A549 (cell line): Measurements from ENCODE around the gene C2orf69. TPM values are rescaled to one million over a fixed set of nuclear protein-coding genes. Genes with fewer than 3 reads are reported as not detected.

ENCODE experiments used
- ATAC-seq, 2 experiments: fragments of 200-7000 bp in 1 of 2; fragments of >200 bp in 1 of 2; cut with Nextera tagmentation in 1 of 2; cut with Tn5 transposase in 1 of 2; 3 replicates each; pipeline versions ENCODE4 v1.8.0 to v1.9.1; 2018 to 2020; ENCODE audit warnings: mild to moderate bottlenecking in 1 of 2, moderate library complexity in 1 of 2
- CTCF ChIA-PET: fragments of 300-600 bp; sonication (Branson Sonifier 250); formaldehyde crosslinking; extraction: SDS; loops from one replicate; lab custom pipeline; 2021; ENCODE audit warnings: antibody characterized with exemption, inconsistent platforms; lab: Yijun Ruan, JAX
- POLR2A ChIA-PET: fragments of 350-600 bp; formaldehyde crosslinking; extraction: SDS; loops from one replicate; lab custom pipeline; 2021; ENCODE audit warnings: antibody characterized with exemption, inconsistent platforms; lab: Yijun Ruan, JAX
- DNase-seq, 2 experiments: peaks; one replicate each; pipeline versions ENCODE4 v3.0.0 to v3.0.0-alpha.2; 2011 to 2016; ENCODE audit warnings: low read depth in 1 of 2, low spot score in 1 of 2
- FAIRE-seq: peaks from 2 replicates; lab custom pipeline; 2011; peaks lifted over from hg19 to GRCh38; lab: Jason Lieb, UNC
- H3K27ac ChIP-seq, 2 experiments: fragments of >200 bp; sonication (Bioruptor Twin); formaldehyde crosslinking; 3 replicates each; pipeline ENCODE4 v1.5.1; 2016 to 2017
- H3K4me1 ChIP-seq: fragments of >200 bp; sonication (Bioruptor Twin); formaldehyde crosslinking; 3 replicates; pipeline ENCODE4 v1.6.1; 2016
- H3K4me2 ChIP-seq: fragments of >200 bp; sonication (Bioruptor Twin); formaldehyde crosslinking; 3 replicates; pipeline ENCODE4 v1.6.1; 2016
- H3K4me3 ChIP-seq: fragments of >200 bp; sonication (Bioruptor Twin); formaldehyde crosslinking; 3 replicates; pipeline ENCODE4 v1.5.1; 2016
- H3K9me3 ChIP-seq: fragments of >200 bp; sonication (Bioruptor Twin); formaldehyde crosslinking; 3 replicates; pipeline ENCODE4 v1.6.1; 2016
- ATOH8 ChIP-seq: fragments of 250-450 bp; sonication (Bioruptor Pico); IDR thresholded peaks from 2 replicates; pipeline ENCODE4 v1.5.0; 2020; ENCODE audit warnings: low read depth, mild to moderate bottlenecking, moderate library complexity
- CBX2 ChIP-seq: fragments of 200-600 bp; sonication (generic); IDR thresholded peaks from 2 replicates; pipeline ENCODE4 v1.6.1; 2016; ENCODE audit warnings: low read depth, mild to moderate bottlenecking, borderline replicate concordance
- CBX8 ChIP-seq: fragments of 200-600 bp; sonication (generic); IDR thresholded peaks from 2 replicates; pipeline ENCODE4 v1.6.1; 2016
- CEBPB ChIP-seq, 2 experiments: fragments of >200 bp in 1 of 2; sonication (Bioruptor Twin) in 1 of 2; formaldehyde crosslinking in 1 of 2; IDR thresholded peaks; 2 replicates each; pipeline ENCODE4 v1.6.1; 2012 to 2016
- CHD2 ChIP-seq: fragments of 150-350 bp; IDR thresholded peaks from 2 replicates; pipeline ENCODE4 v1.6.1; 2014; ENCODE audit warnings: low read length; ENCODE audit not compliant: partially characterized antibody
- EHF ChIP-seq: fragments of 250-450 bp; sonication (Bioruptor Pico); IDR thresholded peaks from 2 replicates; pipeline ENCODE4 v1.5.0; 2020; ENCODE audit warnings: mild to moderate bottlenecking
- EHMT2 ChIP-seq: fragments of 200-600 bp; sonication (generic); IDR thresholded peaks from 2 replicates; pipeline ENCODE4 v1.6.1; 2016; ENCODE audit warnings: antibody characterized with exemption, low read depth, mild to moderate bottlenecking, moderate library complexity
- FOSL2 ChIP-seq, 2 experiments: fragments of 450-650 bp in 1 of 2; fragments of >200 bp in 1 of 2; sonication (Bioruptor Twin) in 1 of 2; formaldehyde crosslinking; IDR thresholded peaks; 2 replicates each; pipeline versions ENCODE4 v1.5.0 to v1.6.1; 2016 to 2020; ENCODE audit warnings: mild to moderate bottlenecking in 1 of 2, moderate library complexity in 1 of 2
- FOXS1 ChIP-seq: fragments of 250-450 bp; sonication (Bioruptor Pico); IDR thresholded peaks from 2 replicates; pipeline ENCODE4 v1.5.0; 2020; ENCODE audit warnings: mild to moderate bottlenecking, moderate library complexity
- HDAC2 ChIP-seq: fragments of 200-600 bp; sonication (generic); IDR thresholded peaks from 2 replicates; pipeline ENCODE4 v1.6.1; 2016
- JUNB ChIP-seq: fragments of >200 bp; sonication (Bioruptor Twin); formaldehyde crosslinking; IDR thresholded peaks from 2 replicates; pipeline ENCODE4 v1.6.1; 2016
- KDM5A ChIP-seq: fragments of 200-600 bp; sonication (generic); IDR thresholded peaks from 2 replicates; pipeline ENCODE4 v1.6.1; 2016; ENCODE audit warnings: antibody characterized with exemption, mild to moderate bottlenecking
- MAFK ChIP-seq: fragments of 450-650 bp; IDR thresholded peaks from 2 replicates; pipeline ENCODE4 v1.6.1; 2014; ENCODE audit not compliant: partially characterized antibody
- MAX ChIP-seq: IDR thresholded peaks from 2 replicates; pipeline ENCODE4 v1.6.1; 2012
- NPAS2 ChIP-seq: fragments of 250-450 bp; sonication (Bioruptor Pico); IDR thresholded peaks from 2 replicates; pipeline ENCODE4 v1.8.0; 2022; ENCODE audit warnings: mild to moderate bottlenecking, moderate library complexity, borderline replicate concordance
- RAD21 ChIP-seq, 2 experiments: fragments of >200 bp in 1 of 2; sonication (Bioruptor Twin) in 1 of 2; formaldehyde crosslinking in 1 of 2; IDR thresholded peaks in 1 of 2; conservative IDR thresholded peaks in 1 of 2; 2 replicates in 1 of 2; 3 replicates in 1 of 2; pipeline ENCODE4 v1.6.1; 2012 to 2018; ENCODE audit warnings: inconsistent platforms in 1 of 2
- RCOR1 ChIP-seq: fragments of 150-350 bp; IDR thresholded peaks from 2 replicates; pipeline ENCODE4 v1.6.1; 2014; ENCODE audit warnings: antibody characterized with exemption, low read length, low read depth
- RNF2 ChIP-seq: fragments of 200-600 bp; sonication (generic); IDR thresholded peaks from 2 replicates; pipeline ENCODE4 v1.6.1; 2016; ENCODE audit warnings: low read depth, mild to moderate bottlenecking, antibody characterized with exemption, moderate library complexity, borderline replicate concordance
- SREBF2 ChIP-seq: fragments of 450-650 bp; IDR thresholded peaks from 2 replicates; pipeline ENCODE4 v1.6.1; 2014; ENCODE audit warnings: mild to moderate bottlenecking, moderate library complexity
- ZC3H11A ChIP-seq: fragments of 450-650 bp; IDR thresholded peaks from 2 replicates; pipeline ENCODE4 v1.6.1; 2014; ENCODE audit warnings: antibody characterized with exemption, mild to moderate bottlenecking
- ZFP36 ChIP-seq: fragments of 450-650 bp; IDR thresholded peaks from 2 replicates; pipeline ENCODE4 v1.6.1; 2014; ENCODE audit warnings: borderline replicate concordance; ENCODE audit not compliant: partially characterized antibody
- ZNF302 ChIP-seq: fragments of 250-450 bp; sonication (Bioruptor Pico); IDR thresholded peaks from 2 replicates; pipeline ENCODE4 v1.9.0; 2021; ENCODE audit warnings: inconsistent platforms, mild to moderate bottlenecking, moderate library complexity
- ZSCAN20 ChIP-seq: fragments of 250-450 bp; sonication (Bioruptor Pico); IDR thresholded peaks from 2 replicates; pipeline ENCODE4 v1.8.0; 2022; ENCODE audit warnings: mild to moderate bottlenecking, moderate library complexity
- WGBS: methylation state at CpG from one replicate; pipeline ENCODE4 v1.1.6; 2017; ENCODE audit errors: missing lambda C conversion rate; 5-methylcytosine and 5-hydroxymethylcytosine counted together
- polyA plus RNA-seq, 4 experiments: library from polyadenylated mRNA; depleted of rRNA in 3 of 4; stranded (reverse); fragments of >200 nt; fragmentation: RNase III in 1 of 4; extraction: RNeasy Plus Mini Kit Qiagen cat#74134 plus additional on column Dnase treatment in 1 of 4; gene quantifications; 2 replicates in 3 of 4; 3 replicates in 1 of 4; pipeline ENCODE4 v1.2.3, GENCODE V29; 2011 to 2017
- TF ChIP-seq, protein P1 (sequence below): fragments of 250-450 bp; sonication (Bioruptor Pico); IDR thresholded peaks from 2 replicates; pipeline ENCODE4 v1.5.0; 2021; ENCODE audit warnings: mild to moderate bottlenecking, moderate library complexity, borderline replicate concordance
- TF ChIP-seq, protein P2 (sequence below): IDR thresholded peaks from 2 replicates; pipeline ENCODE4 v1.6.1; 2012

Gene C2orf69
- polyA plus RNA-seq, 2 of the 4 experiments (the other 2 are of a cell fraction), result 9.3 to 9.9 TPM

DNA sequence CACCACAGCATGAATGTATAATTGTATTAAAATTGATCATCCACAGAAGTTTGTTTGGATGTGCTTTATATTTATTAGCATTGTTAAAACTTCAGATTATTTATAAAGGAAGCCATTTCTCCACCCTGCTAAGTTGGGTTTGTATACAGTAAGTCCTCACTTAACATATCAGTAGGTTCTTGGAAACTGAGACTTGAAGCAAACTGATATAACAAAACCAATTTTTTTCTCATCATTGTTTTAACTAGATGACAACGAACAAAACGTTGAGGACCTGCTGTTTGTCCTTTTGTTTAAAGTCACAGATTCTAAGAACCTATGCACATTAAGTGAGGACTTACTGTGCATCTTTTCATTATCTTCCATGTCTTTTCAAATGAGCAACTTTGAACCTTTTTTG, 17.1 kb downstream of the C2orf69 start:
- peak; percentile 13 for FAIRE-seq
- CTCF ChIA-PET, result no interaction called here

GRCh38 chr2:199928626-199929025, 17.5 kb downstream of the C2orf69 start:
- ChIA-PET POLR2A (no interaction called here), CTCF (interaction anchor here (0.5 kb wide), 1 partner anchor 87 kb away, joined by 3 read pairs; no protein-coding TSS in a partner anchor)
- ATAC-seq (no peak), DNase-seq (no peak), FAIRE-seq (peak; percentile 7)
- Histone ChIP-seq H3K4me1 (peaks cover 11% of the 10 kb centered on the region; the same call in 2 of the 3 replicates), H3K4me2 (no peak overlapping the region), H3K4me3 (no peak overlapping the region), H3K9me3 (no peaks in the 10 kb centered on the region), H3K27ac (no peak overlapping the region)
- TF ChIP-seq ZSCAN20 (CRISPR knock-in tag) (no peak), ATOH8 (no peak), CHD2 (no peak), JUNB (no peak), MAFK (no peak), ZNF302 (CRISPR knock-in tag) (no peak), FOSL2 (IDR thresholded peaks at IDR 0.05) (no peak), FOSL2 (CRISPR knock-in tag; IDR thresholded peaks at IDR 0.05) (no peak), EHF (CRISPR knock-in tag) (no peak), CEBPB (IDR thresholded peaks at IDR 0.05) (no peak), CBX2 (no peak), KDM5A (no peak), HDAC2 (no peak), ZC3H11A (no peak), RAD21 (conservative IDR thresholded peaks at IDR 0.05 in 1 of 2, IDR thresholded peaks at IDR 0.05 in 1 of 2) (no peak)
- TF ChIP-seq, protein P1, sequence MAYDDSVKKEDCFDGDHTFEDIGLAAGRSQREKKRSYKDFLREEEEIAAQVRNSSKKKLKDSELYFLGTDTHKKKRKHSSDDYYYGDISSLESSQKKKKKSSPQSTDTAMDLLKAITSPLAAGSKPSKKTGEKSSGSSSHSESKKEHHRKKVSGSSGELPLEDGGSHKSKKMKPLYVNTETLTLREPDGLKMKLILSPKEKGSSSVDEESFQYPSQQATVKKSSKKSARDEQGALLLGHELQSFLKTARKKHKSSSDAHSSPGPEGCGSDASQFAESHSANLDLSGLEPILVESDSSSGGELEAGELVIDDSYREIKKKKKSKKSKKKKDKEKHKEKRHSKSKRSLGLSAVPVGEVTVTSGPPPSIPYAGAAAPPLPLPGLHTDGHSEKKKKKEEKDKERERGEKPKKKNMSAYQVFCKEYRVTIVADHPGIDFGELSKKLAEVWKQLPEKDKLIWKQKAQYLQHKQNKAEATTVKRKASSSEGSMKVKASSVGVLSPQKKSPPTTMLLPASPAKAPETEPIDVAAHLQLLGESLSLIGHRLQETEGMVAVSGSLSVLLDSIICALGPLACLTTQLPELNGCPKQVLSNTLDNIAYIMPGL (CRISPR knock-in tag), result no peak
- TF ChIP-seq, protein P2, sequence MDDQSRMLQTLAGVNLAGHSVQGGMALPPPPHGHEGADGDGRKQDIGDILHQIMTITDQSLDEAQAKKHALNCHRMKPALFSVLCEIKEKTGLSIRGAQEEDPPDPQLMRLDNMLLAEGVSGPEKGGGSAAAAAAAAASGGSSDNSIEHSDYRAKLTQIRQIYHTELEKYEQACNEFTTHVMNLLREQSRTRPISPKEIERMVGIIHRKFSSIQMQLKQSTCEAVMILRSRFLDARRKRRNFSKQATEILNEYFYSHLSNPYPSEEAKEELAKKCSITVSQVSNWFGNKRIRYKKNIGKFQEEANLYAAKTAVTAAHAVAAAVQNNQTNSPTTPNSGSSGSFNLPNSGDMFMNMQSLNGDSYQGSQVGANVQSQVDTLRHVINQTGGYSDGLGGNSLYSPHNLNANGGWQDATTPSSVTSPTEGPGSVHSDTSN, result no peak
- TF ChIP-seq, all 56 proteins: peak for 0

More for the DNA sequence above, 17.1 kb downstream of the C2orf69 start:
- no peak for DNase-seq
- no peak overlapping the region for H3K4me2 ChIP-seq
- POLR2A ChIA-PET, result no interaction called here
- no peak for ATAC-seq
- no peak overlapping the region for H3K27ac ChIP-seq
- TF ChIP-seq FOXS1 (CRISPR knock-in tag), result no peak
- no peak for TF ChIP-seq SREBF2
- TF ChIP-seq ZFP36, result no peak
- TF ChIP-seq MAX, result no peak
- TF ChIP-seq NPAS2 (CRISPR knock-in tag), result no peak
- TF ChIP-seq EHMT2, result no peak
- no peak for TF ChIP-seq RCOR1
- no peak for TF ChIP-seq RNF2
- no peak for TF ChIP-seq CBX8
- TF ChIP-seq, all 56 proteins: peak for 0
- 80% methylated on average over 2 of the region's 2 CpGs for WGBS
- Histone ChIP-seq H3K9me3 (no peaks in the 10 kb centered on the region), H3K4me1 (peaks cover 11% of the 10 kb centered on the region; the same call in 2 of the 3 replicates), H3K4me3 (no peak overlapping the region)
